Fibroblast of skin of left quadriceps (primary cell): ENCODE data around the gene PRPF19.

Source experiments
- DNase-seq, 2 experiments: peaks; one replicate each; pipeline ENCODE4 v3.0.0-alpha.2; 2013; ENCODE audit warnings: low read depth in 2 of 2

The PRPF19 gene

DNA sequence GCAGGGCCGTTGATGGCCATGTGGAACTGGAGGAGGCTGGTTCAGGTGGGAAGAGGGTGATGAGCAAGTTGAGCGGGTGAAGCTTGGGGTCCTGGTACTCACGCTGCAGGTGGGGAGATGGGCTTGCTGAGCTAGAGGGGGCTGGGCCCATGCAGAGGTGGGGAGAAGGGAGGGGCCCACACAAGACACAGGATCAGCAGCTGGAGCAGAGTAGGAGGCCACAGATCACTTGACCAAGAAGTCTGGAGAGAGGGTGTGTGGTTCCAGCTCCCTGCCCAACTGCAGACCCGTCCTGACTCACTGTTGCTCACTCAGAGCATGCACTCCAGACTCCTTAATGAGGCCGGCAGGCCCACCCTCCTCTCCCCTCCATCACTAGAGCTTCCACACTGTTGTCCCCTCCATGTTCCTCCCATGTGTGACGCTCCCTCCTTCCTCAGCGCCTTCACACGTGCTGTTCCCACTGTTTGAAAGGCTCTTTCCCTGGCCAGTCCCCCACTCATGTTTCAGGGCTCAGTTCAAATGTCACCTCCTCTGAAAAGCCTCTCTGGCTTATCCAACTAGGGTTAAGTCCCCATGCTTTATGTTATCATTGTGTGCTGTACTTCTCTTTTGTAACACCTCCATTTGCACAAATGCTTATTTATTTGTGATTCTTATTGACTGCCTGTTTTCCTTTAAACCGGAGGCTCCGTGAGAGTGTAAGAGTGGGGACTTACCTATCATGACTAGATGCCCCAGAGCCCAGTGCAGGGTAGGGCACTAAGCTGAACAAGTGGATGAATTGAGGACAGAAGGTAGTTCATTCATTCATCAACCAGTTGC, 62.1 kb downstream of the PRPF19 start:
- DNase-seq = no peak

DNA sequence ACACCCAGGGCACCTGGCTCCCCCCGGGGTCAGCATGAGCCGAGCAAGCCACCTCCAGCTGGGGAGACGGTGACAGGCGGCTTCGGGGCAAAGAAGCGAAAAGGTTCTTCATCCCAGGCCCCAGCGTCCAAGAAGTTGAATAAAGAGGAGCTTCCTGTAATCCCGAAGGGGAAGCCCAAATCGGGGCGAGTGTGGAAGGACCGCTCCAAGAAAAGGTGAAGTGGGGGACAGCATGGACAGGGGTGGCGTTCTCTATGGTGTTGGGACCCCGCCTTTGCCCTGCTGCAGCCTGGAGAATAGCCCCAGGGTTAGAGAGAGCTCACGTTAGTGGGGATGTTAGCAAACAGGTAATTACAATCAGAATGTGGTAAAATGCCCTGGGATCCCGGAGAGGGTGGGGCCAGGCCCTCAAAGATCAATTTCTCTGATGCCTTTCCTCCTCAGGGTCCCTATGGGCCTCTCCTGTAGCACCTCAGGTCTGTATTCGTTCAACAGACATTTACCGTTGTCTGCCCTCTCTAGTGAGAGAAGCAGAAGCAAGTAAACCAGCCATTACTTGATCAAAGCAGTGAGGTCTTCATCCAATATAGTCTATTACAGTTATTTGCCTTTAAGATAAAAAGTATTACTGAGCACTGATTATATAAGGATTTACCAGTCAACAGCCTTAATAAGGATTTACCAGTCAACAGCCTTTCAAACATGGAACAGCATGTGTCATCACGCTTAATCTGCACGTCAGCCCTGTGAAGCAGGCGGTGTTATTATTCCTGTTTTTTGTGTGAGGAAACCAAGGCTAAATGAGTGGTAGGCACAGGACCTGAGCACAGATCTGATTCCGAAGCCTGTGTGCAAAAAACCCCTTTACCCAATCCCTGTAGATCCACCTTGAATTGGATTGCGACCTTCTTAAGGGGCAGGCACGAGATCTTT, 63.5 kb downstream of the PRPF19 start:
- DNase-seq = no peak

- peak; percentile 90 to 91 for DNase-seq
These were observed 64.4 kb downstream of the PRPF19 start, which contains the start of gene CCDC86 for GRCh38 chr11:60841797-60842667. Gene CCDC86, plus strand, starts transcription at chr11:60842113. Its CDS starts 12 bp downstream, at chr11:60842125.
